ENCODE data around the gene KMO. TPM values are rescaled to one million over a fixed set of nuclear protein-coding genes. Genes with fewer than 3 reads are reported as not detected.
A peak's percentile ranks its signal among the peaks of the same experiment; 100 is the strongest.

Gene KMO
- total and polyA plus RNA-seq, 2 of the 13 experiments (the other 11 are each of a cell fraction or from before 2014, with no cell fraction given) = 0.01 TPM; not detected in 1

DNA sequence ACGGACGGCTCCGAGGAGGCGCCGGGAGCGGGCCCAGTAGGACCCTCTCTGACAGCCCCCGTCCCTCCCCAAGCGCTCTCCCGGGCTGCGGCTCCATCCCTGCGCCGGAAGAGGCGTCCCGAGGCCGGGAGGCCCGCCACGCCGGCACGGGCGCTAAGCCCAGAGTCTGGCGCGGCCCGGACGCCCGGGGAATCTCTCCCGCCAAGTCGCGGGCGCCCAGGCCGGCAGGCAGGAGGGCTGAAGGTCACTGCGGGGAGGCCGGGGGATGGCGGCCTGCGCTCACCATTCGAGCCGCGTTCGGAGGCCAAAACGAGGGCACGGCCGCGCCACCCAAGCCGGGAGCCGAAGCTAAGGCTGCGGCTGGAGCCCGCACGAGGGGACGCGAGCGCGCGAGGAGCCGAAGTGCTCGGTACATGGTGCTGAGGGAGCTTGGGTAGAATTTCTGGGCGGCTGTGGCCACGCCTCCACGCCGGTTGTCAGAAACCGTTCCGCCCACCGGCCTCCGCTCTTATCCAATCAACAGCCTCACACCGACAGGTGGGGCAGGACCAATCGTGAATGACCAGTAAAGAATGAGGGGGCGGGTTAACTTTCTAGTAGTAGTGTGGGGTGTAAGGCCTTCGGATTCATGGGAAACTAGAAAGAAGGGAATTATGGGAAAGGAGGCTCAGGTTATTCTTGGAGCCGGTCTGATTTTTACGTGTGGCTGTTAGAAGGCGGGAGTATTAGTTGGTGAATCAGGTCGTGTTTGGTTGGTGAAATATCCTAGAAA lies 12.7 kb upstream of the KMO start, which contains the start of gene FH (continued):
- TF ChIP-seq, protein P1, sequence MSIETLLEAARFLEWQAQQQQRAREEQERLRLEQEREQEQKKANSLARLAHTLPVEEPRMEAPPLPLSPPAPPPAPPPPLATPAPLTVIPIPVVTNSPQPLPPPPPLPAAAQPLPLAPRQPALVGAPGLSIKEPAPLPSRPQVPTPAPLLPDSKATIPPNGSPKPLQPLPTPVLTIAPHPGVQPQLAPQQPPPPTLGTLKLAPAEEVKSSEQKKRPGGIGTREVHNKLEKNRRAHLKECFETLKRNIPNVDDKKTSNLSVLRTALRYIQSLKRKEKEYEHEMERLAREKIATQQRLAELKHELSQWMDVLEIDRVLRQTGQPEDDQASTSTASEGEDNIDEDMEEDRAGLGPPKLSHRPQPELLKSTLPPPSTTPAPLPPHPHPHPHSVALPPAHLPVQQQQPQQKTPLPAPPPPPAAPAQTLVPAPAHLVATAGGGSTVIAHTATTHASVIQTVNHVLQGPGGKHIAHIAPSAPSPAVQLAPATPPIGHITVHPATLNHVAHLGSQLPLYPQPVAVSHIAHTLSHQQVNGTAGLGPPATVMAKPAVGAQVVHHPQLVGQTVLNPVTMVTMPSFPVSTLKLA (IDR thresholded peaks at IDR 0.05) = peak; percentile 26; the same call in 1 of the 2 replicates
- TF ChIP-seq ZNF75D (CRISPR knock-in tag; IDR thresholded peaks at IDR 0.05; ENCODE audit: borderline replicate concordance) (0 out of 2 replicates have a peak, but pooled peaks have one; percentile 74), ZNF230 (CRISPR knock-in tag; IDR thresholded peaks at IDR 0.05) (no peak), MEF2D (CRISPR knock-in tag; IDR thresholded peaks at IDR 0.05) (peak; percentile 47; the same call in 1 of the 2 replicates), ATF1 (CRISPR knock-in tag; IDR thresholded peaks at IDR 0.05) (peak; percentile 62; the same call in 1 of the 2 replicates), KLF15 (CRISPR knock-in tag; IDR thresholded peaks at IDR 0.05; ENCODE audit: borderline replicate concordance) (peak; percentile 50; the same call in 1 of the 2 replicates), ZNF253 (CRISPR knock-in tag; IDR thresholded peaks at IDR 0.05; ENCODE audit: borderline replicate concordance) (peak; percentile 60; the same call in 1 of the 2 replicates), ZNF589 (CRISPR knock-in tag; conservative IDR thresholded peaks at IDR 0.05) (peak; percentile 60; the same call in 1 of the 2 replicates), MEIS1 (CRISPR knock-in tag; IDR thresholded peaks at IDR 0.05; ENCODE audit: borderline replicate concordance) (peak; percentile 52; the same call in 1 of the 2 replicates), STAG1 (CRISPR knock-in tag; IDR thresholded peaks at IDR 0.05) (no peak), HDAC2 (CRISPR knock-in tag; IDR thresholded peaks at IDR 0.05) (peak; percentile 49), MEIS2 (CRISPR knock-in tag; IDR thresholded peaks at IDR 0.05) (peak; percentile 74), GABPA (IDR thresholded peaks at IDR 0.05; ENCODE audit: low read depth, low read length) (no peak), GABPA (CRISPR knock-in tag; IDR thresholded peaks at IDR 0.05; ENCODE audit: low read depth) (peak; percentile 55; the same call in 1 of the 2 replicates), PHF21A (CRISPR knock-in tag; IDR thresholded peaks at IDR 0.05) (peak; percentile 80), ETV5 (CRISPR knock-in tag; IDR thresholded peaks at IDR 0.05; ENCODE audit: borderline replicate concordance) (peak; percentile 30; the same call in 1 of the 2 replicates), POLR2AphosphoS5 (IDR thresholded peaks at IDR 0.05; ENCODE audit: low read depth, low read length) (peak; percentile 90)
- TF ChIP-seq, protein P2, sequence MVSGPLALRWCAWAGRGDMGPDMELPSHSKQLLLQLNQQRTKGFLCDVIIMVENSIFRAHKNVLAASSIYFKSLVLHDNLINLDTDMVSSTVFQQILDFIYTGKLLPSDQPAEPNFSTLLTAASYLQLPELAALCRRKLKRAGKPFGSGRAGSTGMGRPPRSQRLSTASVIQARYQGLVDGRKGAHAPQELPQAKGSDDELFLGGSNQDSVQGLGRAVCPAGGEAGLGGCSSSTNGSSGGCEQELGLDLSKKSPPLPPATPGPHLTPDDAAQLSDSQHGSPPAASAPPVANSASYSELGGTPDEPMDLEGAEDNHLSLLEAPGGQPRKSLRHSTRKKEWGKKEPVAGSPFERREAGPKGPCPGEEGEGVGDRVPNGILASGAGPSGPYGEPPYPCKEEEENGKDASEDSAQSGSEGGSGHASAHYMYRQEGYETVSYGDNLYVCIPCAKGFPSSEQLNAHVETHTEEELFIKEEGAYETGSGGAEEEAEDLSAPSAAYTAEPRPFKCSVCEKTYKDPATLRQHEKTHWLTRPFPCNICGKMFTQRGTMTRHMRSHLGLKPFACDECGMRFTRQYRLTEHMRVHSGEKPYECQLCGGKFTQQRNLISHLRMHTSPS (CRISPR knock-in tag; IDR thresholded peaks at IDR 0.05; ENCODE audit: low read depth) = peak; percentile 33; the same call in 1 of the 2 replicates
- TF ChIP-seq, protein P3, sequence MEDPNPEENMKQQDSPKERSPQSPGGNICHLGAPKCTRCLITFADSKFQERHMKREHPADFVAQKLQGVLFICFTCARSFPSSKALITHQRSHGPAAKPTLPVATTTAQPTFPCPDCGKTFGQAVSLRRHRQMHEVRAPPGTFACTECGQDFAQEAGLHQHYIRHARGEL (CRISPR knock-in tag; IDR thresholded peaks at IDR 0.05) = peak; percentile 51; the same call in 1 of the 2 replicates
- TF ChIP-seq, protein P4, sequence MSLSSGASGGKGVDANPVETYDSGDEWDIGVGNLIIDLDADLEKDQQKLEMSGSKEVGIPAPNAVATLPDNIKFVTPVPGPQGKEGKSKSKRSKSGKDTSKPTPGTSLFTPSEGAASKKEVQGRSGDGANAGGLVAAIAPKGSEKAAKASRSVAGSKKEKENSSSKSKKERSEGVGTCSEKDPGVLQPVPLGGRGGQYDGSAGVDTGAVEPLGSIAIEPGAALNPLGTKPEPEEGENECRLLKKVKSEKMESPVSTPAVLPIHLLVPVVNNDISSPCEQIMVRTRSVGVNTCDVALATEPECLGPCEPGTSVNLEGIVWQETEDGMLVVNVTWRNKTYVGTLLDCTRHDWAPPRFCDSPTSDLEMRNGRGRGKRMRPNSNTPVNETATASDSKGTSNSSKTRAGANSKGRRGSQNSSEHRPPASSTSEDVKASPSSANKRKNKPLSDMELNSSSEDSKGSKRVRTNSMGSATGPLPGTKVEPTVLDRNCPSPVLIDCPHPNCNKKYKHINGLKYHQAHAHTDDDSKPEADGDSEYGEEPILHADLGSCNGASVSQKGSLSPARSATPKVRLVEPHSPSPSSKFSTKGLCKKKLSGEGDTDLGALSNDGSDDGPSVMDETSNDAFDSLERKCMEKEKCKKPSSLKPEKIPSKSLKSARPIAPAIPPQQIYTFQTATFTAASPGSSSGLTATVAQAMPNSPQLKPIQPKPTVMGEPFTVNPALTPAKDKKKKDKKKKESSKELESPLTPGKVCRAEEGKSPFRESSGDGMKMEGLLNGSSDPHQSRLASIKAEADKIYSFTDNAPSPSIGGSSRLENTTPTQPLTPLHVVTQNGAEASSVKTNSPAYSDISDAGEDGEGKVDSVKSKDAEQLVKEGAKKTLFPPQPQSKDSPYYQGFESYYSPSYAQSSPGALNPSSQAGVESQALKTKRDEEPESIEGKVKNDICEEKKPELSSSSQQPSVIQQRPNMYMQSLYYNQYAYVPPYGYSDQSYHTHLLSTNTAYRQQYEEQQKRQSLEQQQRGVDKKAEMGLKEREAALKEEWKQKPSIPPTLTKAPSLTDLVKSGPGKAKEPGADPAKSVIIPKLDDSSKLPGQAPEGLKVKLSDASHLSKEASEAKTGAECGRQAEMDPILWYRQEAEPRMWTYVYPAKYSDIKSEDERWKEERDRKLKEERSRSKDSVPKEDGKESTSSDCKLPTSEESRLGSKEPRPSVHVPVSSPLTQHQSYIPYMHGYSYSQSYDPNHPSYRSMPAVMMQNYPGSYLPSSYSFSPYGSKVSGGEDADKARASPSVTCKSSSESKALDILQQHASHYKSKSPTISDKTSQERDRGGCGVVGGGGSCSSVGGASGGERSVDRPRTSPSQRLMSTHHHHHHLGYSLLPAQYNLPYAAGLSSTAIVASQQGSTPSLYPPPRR (CRISPR knock-in tag; IDR thresholded peaks at IDR 0.05; ENCODE audit: borderline replicate concordance) = no peak

Data from HepG2 (cell line).